Nephron progenitor cell (in vitro differentiated cells): ENCODE results near the gene FSD2.

ENCODE experiments used
- DNase-seq: peaks from one replicate; pipeline ENCODE4 v3.0.0; 2021
- H3K27ac Mint-ChIP-seq: 2 replicates; pipeline ENCODE4 v1.8.0; 2021; ENCODE audit warnings: mild to moderate bottlenecking, moderate library complexity, mixed read lengths
- H3K27me3 Mint-ChIP-seq: 2 replicates; pipeline ENCODE4 v1.8.0; 2021; ENCODE audit warnings: mild to moderate bottlenecking, low read depth, mixed read lengths; ENCODE audit not compliant: poor library complexity
- H3K36me3 Mint-ChIP-seq: 2 replicates; pipeline ENCODE4 v1.8.0; 2021; ENCODE audit warnings: low read depth, mixed read lengths
- H3K4me1 Mint-ChIP-seq: 2 replicates; pipeline ENCODE4 v1.8.0; 2021; ENCODE audit warnings: mixed read lengths
- H3K4me3 Mint-ChIP-seq: 2 replicates; pipeline ENCODE4 v1.8.0; 2021; ENCODE audit warnings: mild to moderate bottlenecking, moderate library complexity, mixed read lengths
- H3K9me3 Mint-ChIP-seq: 2 replicates; pipeline ENCODE4 v1.8.0; 2021; ENCODE audit warnings: mild to moderate bottlenecking, moderate library complexity, mixed read lengths
- CTCF ChIP-seq: fragments of 200-600 bp; sonication (generic); IDR thresholded peaks from 2 replicates; pipeline ENCODE4 v1.5.0; 2021; ENCODE audit warnings: antibody characterized with exemption

FSD2 gene

GRCh38 chr15:82805994-82806406 lies at the start of gene FSD2:
FSD2 (minus strand) TSS chr15:82806069; CDS start chr15:82787390, 18,679 bp downstream.
- H3K27ac Mint-ChIP-seq, result peak within 1 kb of the TSS; percentile 7
- H3K9me3 Mint-ChIP-seq, result no peaks in the 10 kb centered on the region
- peaks cover 38% of the 10 kb centered on the region for H3K4me1 Mint-ChIP-seq
- H3K36me3 Mint-ChIP-seq, result no peaks in the 10 kb centered on the region
- peak; percentile 28 for DNase-seq
- no peak for TF ChIP-seq CTCF
- peak within 1 kb of the TSS; percentile 37 for H3K4me3 Mint-ChIP-seq
- peaks cover 27% of the 10 kb centered on the region for H3K27me3 Mint-ChIP-seq

GRCh38 chr15:82854554-82854953 lies 48.7 kb upstream of the FSD2 start:
- no peak for TF ChIP-seq CTCF
- Mint-ChIP-seq H3K4me1 (peaks cover 44% of the 10 kb centered on the region), H3K9me3 (no peaks in the 10 kb centered on the region), H3K4me3 (no peak overlapping the region), H3K27me3 (peaks cover 4% of the 10 kb centered on the region), H3K36me3 (peaks cover 5% of the 10 kb centered on the region), H3K27ac (no peak overlapping the region)
- no peak for DNase-seq

DNA sequence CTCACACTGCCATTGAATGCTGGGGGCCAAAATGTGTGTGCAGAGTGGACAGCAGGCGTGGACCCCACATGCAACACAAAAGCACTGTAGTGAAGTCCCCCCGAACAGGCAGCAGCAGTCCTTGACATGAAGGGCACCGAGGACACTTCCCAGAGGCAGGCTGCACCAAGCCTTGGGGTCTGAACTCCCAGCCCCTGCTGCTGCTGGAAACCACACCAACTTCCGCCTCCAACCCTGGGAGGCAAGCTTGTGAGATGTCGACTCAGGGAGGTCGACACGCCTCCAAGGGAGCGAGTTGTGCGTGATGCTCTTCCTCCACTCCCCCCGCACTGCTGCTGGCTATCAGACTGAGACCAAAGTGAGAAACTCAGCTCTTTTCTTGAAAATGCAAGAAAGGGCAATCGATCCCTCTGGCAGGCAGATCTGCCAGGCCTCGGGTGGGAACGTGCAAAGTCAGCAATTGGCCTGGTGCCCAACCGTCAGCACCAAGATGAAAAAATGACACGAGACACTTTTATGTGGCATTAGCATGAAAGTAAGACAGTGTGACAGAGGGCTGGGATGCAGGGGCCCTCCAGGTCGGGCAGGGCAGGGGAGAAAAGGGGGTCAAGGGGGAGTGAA lies 47.2 kb upstream of the FSD2 start:
- no peak for TF ChIP-seq CTCF
- Mint-ChIP-seq H3K9me3 (no peaks in the 10 kb centered on the region), H3K27me3 (peaks cover 4% of the 10 kb centered on the region), H3K4me3 (no peak overlapping the region), H3K4me1 (peaks cover 49% of the 10 kb centered on the region), H3K27ac (no peak overlapping the region), H3K36me3 (peaks cover 5% of the 10 kb centered on the region)
- no peak for DNase-seq

DNA sequence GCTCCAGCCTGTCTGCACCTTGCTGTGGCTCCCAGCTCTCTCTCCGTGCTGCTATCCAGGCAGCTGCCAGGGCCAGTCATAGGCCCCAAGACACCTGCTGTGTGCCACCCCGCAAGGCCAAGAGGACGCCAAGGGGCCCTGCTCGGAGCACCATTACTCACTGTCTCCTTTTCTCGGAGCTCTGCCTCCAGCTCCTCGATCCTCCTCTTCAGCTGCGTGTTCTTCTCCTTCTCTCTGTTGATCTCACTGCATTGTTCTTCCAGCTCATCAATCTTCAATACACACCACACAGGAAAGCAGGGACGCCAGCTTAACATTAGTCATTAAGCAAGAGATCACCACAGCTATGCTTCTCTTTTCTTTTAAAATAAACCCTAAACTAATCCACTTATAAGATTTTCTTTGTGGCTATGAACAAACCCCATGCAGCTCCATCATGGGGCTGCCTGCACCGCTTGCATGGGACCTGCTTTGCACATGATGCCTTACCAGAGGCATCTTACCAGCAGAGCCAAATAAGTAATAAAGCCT lies 46.2 kb upstream of the FSD2 start:
- H3K4me3 Mint-ChIP-seq, result no peak overlapping the region
- H3K27me3 Mint-ChIP-seq, result peaks cover 4% of the 10 kb centered on the region
- no peaks in the 10 kb centered on the region for H3K9me3 Mint-ChIP-seq
- DNase-seq, result no peak
- H3K27ac Mint-ChIP-seq, result peak overlapping the region; percentile 60
- H3K4me1 Mint-ChIP-seq, result peaks cover 49% of the 10 kb centered on the region
- H3K36me3 Mint-ChIP-seq, result peaks cover 5% of the 10 kb centered on the region
- no peak for TF ChIP-seq CTCF

- H3K27me3 Mint-ChIP-seq, result peaks cover 4% of the 10 kb centered on the region
- H3K4me1 Mint-ChIP-seq, result peaks cover 49% of the 10 kb centered on the region
- no peak for DNase-seq
- no peak for TF ChIP-seq CTCF
- no peak overlapping the region for H3K27ac Mint-ChIP-seq
- peaks cover 5% of the 10 kb centered on the region for H3K36me3 Mint-ChIP-seq
- H3K9me3 Mint-ChIP-seq, result no peaks in the 10 kb centered on the region
- H3K4me3 Mint-ChIP-seq, result no peak overlapping the region
Measured at GRCh38 chr15:82851306-82851850, 45.5 kb upstream of the FSD2 start.

DNA sequence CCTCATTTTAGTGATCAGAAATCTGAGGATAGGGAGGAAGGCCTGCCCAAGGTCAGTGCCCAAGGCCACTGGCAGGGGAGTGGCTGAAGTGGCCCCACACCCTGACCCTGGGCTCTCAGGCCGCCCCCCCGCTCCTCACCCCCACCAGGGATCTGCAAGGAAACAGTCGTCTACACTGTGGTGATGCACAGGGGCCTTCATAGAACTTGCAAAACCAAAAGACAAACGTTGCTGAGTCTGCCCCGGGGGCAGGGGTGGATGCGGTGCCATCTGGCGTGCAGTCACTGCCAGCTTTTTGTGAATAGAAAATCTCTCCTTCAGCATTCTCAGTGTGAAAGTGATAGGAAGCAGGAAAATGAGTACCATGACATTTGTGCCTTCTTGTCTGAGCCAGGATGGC lies 44.9 kb upstream of the FSD2 start:
- H3K27ac Mint-ChIP-seq, result peak overlapping the region; percentile 59

More for the DNA sequence above, 44.9 kb upstream of the FSD2 start:
- no peak for DNase-seq
- peaks cover 4% of the 10 kb centered on the region for H3K27me3 Mint-ChIP-seq
- H3K36me3 Mint-ChIP-seq, result peaks cover 5% of the 10 kb centered on the region
- no peak overlapping the region for H3K4me3 Mint-ChIP-seq
- H3K4me1 Mint-ChIP-seq, result peaks cover 52% of the 10 kb centered on the region
- no peak for TF ChIP-seq CTCF
- H3K9me3 Mint-ChIP-seq, result no peaks in the 10 kb centered on the region
